ENCODE data around the gene CBFA2T3.

DNA sequence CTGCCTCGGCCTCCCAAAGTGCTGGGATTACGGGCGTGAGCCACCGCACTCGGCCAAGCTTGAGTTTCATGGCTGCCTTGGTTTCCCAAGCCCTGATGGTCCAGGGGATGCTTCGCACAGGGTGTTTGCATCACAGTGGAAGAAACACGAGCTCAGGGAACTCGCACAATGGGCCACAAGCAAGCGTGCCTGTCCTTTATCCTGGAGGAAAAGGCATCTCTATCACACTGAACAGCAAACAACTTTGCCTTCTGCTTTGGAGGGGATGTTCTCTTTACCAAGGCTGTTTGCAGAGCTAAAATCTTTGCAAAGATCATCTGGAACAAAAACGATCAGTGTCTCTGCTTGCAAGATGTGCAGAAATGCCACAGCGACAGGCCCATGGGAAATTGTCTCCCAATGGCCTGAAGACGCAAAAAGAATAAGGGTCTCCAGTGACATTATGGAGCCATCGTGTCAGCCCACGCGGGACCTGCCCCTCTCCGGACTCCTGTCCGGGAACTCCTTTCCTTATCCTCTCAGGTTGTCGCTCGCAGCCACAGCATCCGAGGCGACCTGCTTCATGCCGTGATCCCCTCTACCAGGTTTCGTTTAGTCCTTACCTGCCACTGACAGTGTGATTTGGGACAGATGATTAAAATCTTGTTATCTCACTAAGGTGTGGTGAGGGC lies 44.1 kb upstream of the CBFA2T3 start:
- TF ChIP-seq, protein P1, sequence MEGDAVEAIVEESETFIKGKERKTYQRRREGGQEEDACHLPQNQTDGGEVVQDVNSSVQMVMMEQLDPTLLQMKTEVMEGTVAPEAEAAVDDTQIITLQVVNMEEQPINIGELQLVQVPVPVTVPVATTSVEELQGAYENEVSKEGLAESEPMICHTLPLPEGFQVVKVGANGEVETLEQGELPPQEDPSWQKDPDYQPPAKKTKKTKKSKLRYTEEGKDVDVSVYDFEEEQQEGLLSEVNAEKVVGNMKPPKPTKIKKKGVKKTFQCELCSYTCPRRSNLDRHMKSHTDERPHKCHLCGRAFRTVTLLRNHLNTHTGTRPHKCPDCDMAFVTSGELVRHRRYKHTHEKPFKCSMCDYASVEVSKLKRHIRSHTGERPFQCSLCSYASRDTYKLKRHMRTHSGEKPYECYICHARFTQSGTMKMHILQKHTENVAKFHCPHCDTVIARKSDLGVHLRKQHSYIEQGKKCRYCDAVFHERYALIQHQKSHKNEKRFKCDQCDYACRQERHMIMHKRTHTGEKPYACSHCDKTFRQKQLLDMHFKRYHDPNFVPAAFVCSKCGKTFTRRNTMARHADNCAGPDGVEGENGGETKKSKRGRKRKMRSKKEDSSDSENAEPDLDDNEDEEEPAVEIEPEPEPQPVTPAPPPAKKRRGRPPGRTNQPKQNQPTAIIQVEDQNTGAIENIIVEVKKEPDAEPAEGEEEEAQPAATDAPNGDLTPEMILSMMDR (IDR thresholded peaks at IDR 0.05; ENCODE audit: insufficient read depth, low read depth, low read length) = no peak
- no peak for TF ChIP-seq EZH2 (IDR thresholded peaks at IDR 0.05; ENCODE audit: insufficient read depth, low read length)

Measured in astrocyte (in vitro differentiated cells and primary cell).